HCT116 (cell line): ENCODE results near the gene SEC16A. TPM values are rescaled to one million over a fixed set of nuclear protein-coding genes. Genes with fewer than 3 reads are reported as not detected.

ENCODE experiments used
- ATAC-seq: fragments of 200-7000 bp; cut with Tn5 transposase; 2 replicates; pipeline ENCODE4 v1.9.1; 2020; ENCODE audit warnings: mild to moderate bottlenecking, moderate library complexity
- BruUV-seq: library from RNA; stranded (reverse); fragments of 400-500 nt; replicated peaks from 2 replicates; lab custom pipeline; 2021; lab: Mats Ljungman, UMichigan
- CTCF ChIA-PET: fragments of 300-600 bp; sonication (Branson Sonifier 250); formaldehyde crosslinking; loops from one replicate; lab custom pipeline; 2021; ENCODE audit warnings: antibody characterized with exemption; lab: Charles Lee
- POLR2A ChIA-PET: fragments of 300-600, 350-600 bp; sonication (Branson Sonifier 250); formaldehyde crosslinking; loops from one replicate; lab custom pipeline; 2021; ENCODE audit warnings: antibody characterized with exemption; lab: Charles Lee
- RAD21 ChIA-PET, 2 experiments: fragments of 300-600 bp; sonication (Branson Sonifier 250); formaldehyde crosslinking; loops; one replicate each; lab custom pipeline; 2023; ENCODE audit warnings: low total read pairs in 2 of 2; ENCODE audit not compliant: uncharacterized antibody in 2 of 2, unreplicated experiment in 2 of 2, low non-redundant PET in 1 of 2; lab: Charles Lee
- DNase-seq: peaks from one replicate; pipeline ENCODE4 v3.0.0-alpha.2; 2010; ENCODE audit warnings: low read depth, low spot score
- H2AFZ ChIP-seq: fragments of 200-600 bp; shearing (Covaris generic), sonication (generic); 2 replicates; pipeline ENCODE4 v1.6.1; 2017; ENCODE audit warnings: low read depth, mixed run types, mixed read lengths, antibody characterized with exemption, low read length; ENCODE audit not compliant: poor library complexity, severe bottlenecking
- H3K27ac ChIP-seq: 2 replicates; pipeline ENCODE4 v1.5.1; 2012; ENCODE audit warnings: low read depth, low read length
- H3K27me3 ChIP-seq: fragments of 200-600 bp; sonication (generic); 2 replicates; pipeline ENCODE4 v1.6.1; 2016; ENCODE audit warnings: mixed run types, low read length, mixed read lengths; ENCODE audit not compliant: insufficient read depth
- H3K36me3 ChIP-seq, 2 experiments: fragments of 200-500 bp in 1 of 2; fragments of 200-600 bp in 1 of 2; sonication (Bioruptor generic) in 1 of 2; sonication (generic) in 1 of 2; 2 replicates each; pipeline versions ENCODE4 v1.5.1 to v1.6.1; 2014 to 2016; ENCODE audit warnings: low read length in 2 of 2, inconsistent platforms in 1 of 2, mixed read lengths in 1 of 2, mixed run types in 1 of 2; ENCODE audit not compliant: insufficient read depth in 2 of 2, control insufficient read depth in 1 of 2
- H3K4me1 ChIP-seq, 2 experiments: fragments of 200-600 bp in 1 of 2; sonication (generic) in 1 of 2; 2 replicates each; pipeline versions ENCODE4 v1.5.1 to v1.6.1; 2012 to 2017; ENCODE audit warnings: low read length in 2 of 2, inconsistent platforms in 1 of 2, mild to moderate bottlenecking in 1 of 2, mixed read lengths in 1 of 2, mixed run types in 1 of 2, moderate library complexity in 1 of 2; ENCODE audit not compliant: insufficient read depth in 2 of 2, control insufficient read depth in 1 of 2
- H3K4me2 ChIP-seq: fragments of 200-600 bp; sonication (generic); 2 replicates; pipeline ENCODE4 v1.6.1; 2017; ENCODE audit warnings: mixed run types, low read length, mixed read lengths
- H3K4me3 ChIP-seq, 2 experiments: fragments of 200-600 bp in 1 of 2; sonication (generic) in 1 of 2; replicated peaks in 1 of 2; 2 replicates each; pipeline ENCODE4 v1.5.1; 2011 to 2016; ENCODE audit warnings: low read length in 2 of 2, control low read depth in 1 of 2, low read depth in 1 of 2, mild to moderate bottlenecking in 1 of 2, mixed read lengths in 1 of 2, mixed run types in 1 of 2
- H3K79me2 ChIP-seq: fragments of 200-600 bp; sonication (generic); 2 replicates; pipeline ENCODE4 v1.6.1; 2017; ENCODE audit warnings: mild to moderate bottlenecking, mixed run types, low read length, moderate library complexity, mixed read lengths; ENCODE audit not compliant: insufficient read depth
- H3K9ac ChIP-seq: fragments of 200-600 bp; sonication (generic); 2 replicates; pipeline ENCODE4 v1.6.1; 2016; ENCODE audit warnings: low read length, mixed read lengths
- H3K9me2 ChIP-seq: fragments of 200-600 bp; sonication (generic), shearing (Covaris generic); 2 replicates; pipeline ENCODE4 v1.6.1; 2017; ENCODE audit warnings: mixed run types, mild to moderate bottlenecking, moderate library complexity; ENCODE audit not compliant: insufficient read depth
- H3K9me3 ChIP-seq, 2 experiments: fragments of 200-500 bp in 1 of 2; fragments of 200-600 bp in 1 of 2; sonication (Bioruptor generic) in 1 of 2; sonication (generic) in 1 of 2; 2 replicates each; pipeline ENCODE4 v1.6.1; 2014 to 2017; ENCODE audit warnings: low read length in 2 of 2, mixed read lengths in 2 of 2, inconsistent platforms in 1 of 2, low read depth in 1 of 2, mild to moderate bottlenecking in 1 of 2, mixed run types in 1 of 2, moderate library complexity in 1 of 2; ENCODE audit not compliant: control insufficient read depth in 1 of 2, insufficient read depth in 1 of 2
- H4K20me1 ChIP-seq: fragments of 200-600 bp; sonication (generic), shearing (Covaris generic); 2 replicates; pipeline ENCODE4 v1.6.1; 2017; ENCODE audit warnings: mixed run types, mild to moderate bottlenecking, moderate library complexity; ENCODE audit not compliant: insufficient read depth
- CBX3 ChIP-seq: IDR thresholded peaks from 2 replicates; pipeline ENCODE4 v1.6.1; 2012; ENCODE audit warnings: low read depth
- EGR1 ChIP-seq: IDR thresholded peaks from 2 replicates; pipeline ENCODE4 v1.6.1; 2012; ENCODE audit warnings: low read depth
- ELF1 ChIP-seq: IDR thresholded peaks from 2 replicates; pipeline ENCODE4 v1.6.1; 2012; ENCODE audit warnings: low read depth, borderline replicate concordance
- EZH2phosphoT487 ChIP-seq: fragments of 200-600 bp; IDR thresholded peaks from 2 replicates; pipeline ENCODE4 v1.6.1; 2018; ENCODE audit warnings: antibody characterized with exemption, borderline replicate concordance
- FOSL1 ChIP-seq: IDR thresholded peaks from 2 replicates; pipeline ENCODE4 v1.6.1; 2012; ENCODE audit warnings: low read depth
- JUND ChIP-seq: IDR thresholded peaks from 2 replicates; pipeline ENCODE4 v1.6.1; 2012
- POLR2A ChIP-seq: IDR thresholded peaks from 2 replicates; pipeline ENCODE4 v1.7.0; 2011; ENCODE audit warnings: borderline replicate concordance; ENCODE audit not compliant: insufficient read depth, insufficient read length; ENCODE audit errors: extremely low read depth
- POLR2AphosphoS5 ChIP-seq: IDR thresholded peaks from 2 replicates; pipeline ENCODE4 v1.6.1; 2011; ENCODE audit warnings: mild to moderate bottlenecking, low read depth, low read length, moderate library complexity
- ZFX ChIP-seq: fragments of 450-650 bp; IDR thresholded peaks from 2 replicates; pipeline ENCODE4 v1.6.1; 2017
- intact Hi-C: fragments of 100-400 bp; cut with micrococcal nuclease; formaldehyde crosslinking; loops from 2 replicates; pipeline ENCODE4 v1.10.0; 2022
- total RNA-seq: library from RNA; stranded (reverse); gene quantifications from one replicate; pipeline ENCODE4 v1.2.1, GENCODE V29; 2021; ENCODE audit not compliant: unreplicated experiment
- TF ChIP-seq, protein P1 (sequence below): IDR thresholded peaks from 2 replicates; pipeline ENCODE4 v1.6.1; 2011; ENCODE audit warnings: mild to moderate bottlenecking, low read length, moderate library complexity; ENCODE audit not compliant: insufficient replicate concordance; ENCODE audit errors: extremely low read depth
- TF ChIP-seq, protein P2 (sequence below): IDR thresholded peaks from 2 replicates; pipeline ENCODE4 v1.6.1; 2012

The SEC16A gene
- total RNA-seq, 1 experiment from 2014 or later: 49.8 TPM

DNA sequence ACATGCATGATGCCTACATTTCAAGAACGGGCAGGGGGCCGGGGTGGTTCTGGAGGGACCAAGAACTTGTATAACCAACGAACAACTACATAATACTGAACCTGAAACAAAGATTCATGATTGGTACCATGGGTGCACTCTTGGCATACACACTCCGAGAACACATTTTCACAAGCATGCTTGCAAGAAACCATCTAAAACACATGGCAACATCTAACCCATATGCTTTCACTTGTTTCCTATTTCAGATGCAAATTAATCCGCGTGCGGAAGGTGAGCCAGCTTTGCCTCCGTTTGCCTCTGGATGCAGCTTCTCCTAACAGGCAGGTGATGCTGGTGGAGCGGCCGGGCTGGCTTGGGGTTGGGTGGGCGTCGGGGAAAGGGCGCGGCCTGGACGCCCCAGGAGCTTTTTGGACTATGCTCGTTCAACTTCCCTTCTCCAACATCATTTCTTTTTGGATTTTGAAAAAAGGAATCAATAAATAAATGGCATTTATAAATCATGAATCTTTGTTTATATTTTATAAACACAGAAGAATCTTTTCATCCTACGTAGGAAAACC is 12.5 kb upstream of the SEC16A start:
- ChIA-PET RAD21 (no interaction called here), CTCF (no interaction called here), POLR2A (no interaction called here)
- Histone ChIP-seq H4K20me1 (no peaks in the 10 kb centered on the region), H3K9me3 (no peaks in the 10 kb centered on the region), H3K4me2 (no peak overlapping the region), H3K9ac (no peak overlapping the region), H3K4me1 (no peaks in the 10 kb centered on the region), H3K4me3 (no peak overlapping the region), H2AFZ (no peak overlapping the region), H3K27ac (no peak overlapping the region)
- ATAC-seq (no peak), DNase-seq (no peak)
- no peak for TF ChIP-seq POLR2A
- TF ChIP-seq ELF1: no peak
- TF ChIP-seq EGR1: no peak
- TF ChIP-seq EZH2phosphoT487: no peak
- TF ChIP-seq CBX3: no peak
- TF ChIP-seq, protein P1, sequence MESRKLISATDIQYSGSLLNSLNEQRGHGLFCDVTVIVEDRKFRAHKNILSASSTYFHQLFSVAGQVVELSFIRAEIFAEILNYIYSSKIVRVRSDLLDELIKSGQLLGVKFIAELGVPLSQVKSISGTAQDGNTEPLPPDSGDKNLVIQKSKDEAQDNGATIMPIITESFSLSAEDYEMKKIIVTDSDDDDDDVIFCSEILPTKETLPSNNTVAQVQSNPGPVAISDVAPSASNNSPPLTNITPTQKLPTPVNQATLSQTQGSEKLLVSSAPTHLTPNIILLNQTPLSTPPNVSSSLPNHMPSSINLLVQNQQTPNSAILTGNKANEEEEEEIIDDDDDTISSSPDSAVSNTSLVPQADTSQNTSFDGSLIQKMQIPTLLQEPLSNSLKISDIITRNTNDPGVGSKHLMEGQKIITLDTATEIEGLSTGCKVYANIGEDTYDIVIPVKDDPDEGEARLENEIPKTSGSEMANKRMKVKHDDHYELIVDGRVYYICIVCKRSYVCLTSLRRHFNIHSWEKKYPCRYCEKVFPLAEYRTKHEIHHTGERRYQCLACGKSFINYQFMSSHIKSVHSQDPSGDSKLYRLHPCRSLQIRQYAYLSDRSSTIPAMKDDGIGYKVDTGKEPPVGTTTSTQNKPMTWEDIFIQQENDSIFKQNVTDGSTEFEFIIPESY: no peak
- no peak for TF ChIP-seq ZFX
- TF ChIP-seq JUND: no peak
- TF ChIP-seq FOSL1: no peak
- TF ChIP-seq POLR2AphosphoS5: no peak
- TF ChIP-seq, protein P2, sequence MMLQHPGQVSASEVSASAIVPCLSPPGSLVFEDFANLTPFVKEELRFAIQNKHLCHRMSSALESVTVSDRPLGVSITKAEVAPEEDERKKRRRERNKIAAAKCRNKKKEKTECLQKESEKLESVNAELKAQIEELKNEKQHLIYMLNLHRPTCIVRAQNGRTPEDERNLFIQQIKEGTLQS: no peak
- TF ChIP-seq, all 23 proteins: peak for 0
- no peaks in the 10 kb centered on the region for H3K27me3 ChIP-seq
- no peaks in the 10 kb centered on the region for H3K9me2 ChIP-seq
- no TSS peak for BruUV-seq
- no peaks in the 10 kb centered on the region for H3K79me2 ChIP-seq
- intact Hi-C loops: no loop called here
- H3K36me3 ChIP-seq: peaks cover 5 to 14% of the 10 kb centered on the region in 2 experiments; a peak in 3 of 4 replicates
